Gastrocnemius medialis (tissue), 4 donors: ENCODE results near the gene PLG.

ENCODE experiments used
- POLR2A ChIP-seq, 2 donors: fragments of 450-650 bp; IDR thresholded peaks; one replicate each; pipeline ENCODE4 v1.6.1; 2017; ENCODE audit warnings: antibody characterized with exemption in 2 of 2, mild to moderate bottlenecking in 2 of 2, moderate library complexity in 2 of 2
- TF ChIP-seq, protein P1 (sequence below), 5 experiments: fragments of 450-650 bp in 3 of 5; fragments of 200-600 bp in 2 of 5; sonication (generic) in 2 of 5; IDR thresholded peaks in 4 of 5; conservative IDR thresholded peaks in 1 of 5; 1 replicate in 4 of 5; 2 replicates in 1 of 5; pipeline ENCODE4 v1.5.1; 2016 to 2019; ENCODE audit warnings: antibody characterized with exemption in 5 of 5, mild to moderate bottlenecking in 3 of 5, moderate library complexity in 3 of 5

DNA sequence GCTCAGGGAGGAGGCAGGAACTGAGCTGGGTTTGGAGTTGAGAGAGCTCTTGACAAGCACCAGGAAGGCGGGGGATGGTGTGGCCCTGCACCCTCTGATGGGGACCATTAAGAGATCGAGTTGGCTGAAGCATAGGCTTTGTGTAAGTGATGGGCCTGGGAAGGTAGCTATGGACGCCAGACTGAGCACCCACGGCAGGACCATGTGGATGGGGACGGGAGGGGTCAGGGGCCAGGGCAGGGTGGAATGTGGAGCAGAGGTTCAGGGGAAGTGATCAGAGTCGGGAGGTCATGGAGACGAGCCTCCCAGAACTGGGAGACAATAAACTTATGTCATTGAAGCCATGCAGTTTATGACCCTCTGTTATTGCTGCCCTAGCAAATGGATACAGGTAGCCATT lies 81.7 kb downstream of the PLG start:
- TF ChIP-seq, protein P1, sequence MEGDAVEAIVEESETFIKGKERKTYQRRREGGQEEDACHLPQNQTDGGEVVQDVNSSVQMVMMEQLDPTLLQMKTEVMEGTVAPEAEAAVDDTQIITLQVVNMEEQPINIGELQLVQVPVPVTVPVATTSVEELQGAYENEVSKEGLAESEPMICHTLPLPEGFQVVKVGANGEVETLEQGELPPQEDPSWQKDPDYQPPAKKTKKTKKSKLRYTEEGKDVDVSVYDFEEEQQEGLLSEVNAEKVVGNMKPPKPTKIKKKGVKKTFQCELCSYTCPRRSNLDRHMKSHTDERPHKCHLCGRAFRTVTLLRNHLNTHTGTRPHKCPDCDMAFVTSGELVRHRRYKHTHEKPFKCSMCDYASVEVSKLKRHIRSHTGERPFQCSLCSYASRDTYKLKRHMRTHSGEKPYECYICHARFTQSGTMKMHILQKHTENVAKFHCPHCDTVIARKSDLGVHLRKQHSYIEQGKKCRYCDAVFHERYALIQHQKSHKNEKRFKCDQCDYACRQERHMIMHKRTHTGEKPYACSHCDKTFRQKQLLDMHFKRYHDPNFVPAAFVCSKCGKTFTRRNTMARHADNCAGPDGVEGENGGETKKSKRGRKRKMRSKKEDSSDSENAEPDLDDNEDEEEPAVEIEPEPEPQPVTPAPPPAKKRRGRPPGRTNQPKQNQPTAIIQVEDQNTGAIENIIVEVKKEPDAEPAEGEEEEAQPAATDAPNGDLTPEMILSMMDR (IDR thresholded peaks at IDR 0.05 in 4 of 5, conservative IDR thresholded peaks at IDR 0.05 in 1 of 5) = no peak
- TF ChIP-seq POLR2A (IDR thresholded peaks at IDR 0.05) = no peak
